DND-41 (cell line): ENCODE measurements around the gene SDHA.
"Not testable (repeated sequence)": the region's sequence is repeated elsewhere in the genome, so short reads cannot be mapped to it uniquely, and the experiment has no call there.

Experiments used
- EZH2 ChIP-seq: IDR thresholded peaks from 3 replicates; pipeline ENCODE4 v1.6.1; 2012; ENCODE audit warnings: borderline replicate concordance, low read depth, mild to moderate bottlenecking, moderate library complexity, low read length, inconsistent platforms; ENCODE audit not compliant: severe bottlenecking
- TF ChIP-seq, protein P1 (sequence below): IDR thresholded peaks from 2 replicates; pipeline ENCODE4 v1.5.1; 2012; ENCODE audit warnings: borderline replicate concordance, low read length, moderate library complexity, mild to moderate bottlenecking; ENCODE audit not compliant: poor library complexity, severe bottlenecking; ENCODE audit errors: extremely low read depth

DNA sequence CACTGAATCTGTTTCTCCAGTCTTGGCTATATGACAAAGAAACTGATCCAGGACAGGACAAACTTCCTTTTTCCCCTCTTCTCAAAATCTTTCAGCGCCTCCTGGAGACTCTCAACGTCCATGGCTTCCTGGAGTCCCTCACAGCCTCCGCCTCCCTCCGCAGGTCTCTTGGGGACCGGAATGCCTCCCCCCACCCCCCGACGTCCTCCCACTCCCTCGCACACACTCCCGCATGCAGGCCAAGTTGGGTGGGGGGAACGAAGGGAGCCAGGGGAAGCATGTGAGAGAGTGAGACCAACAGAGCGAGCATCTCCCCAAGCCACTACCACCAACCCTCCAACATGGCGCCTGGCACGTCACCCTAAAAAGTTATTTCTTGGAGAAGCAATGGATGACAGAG, 72.1 kb downstream of the SDHA start:
- TF ChIP-seq, protein P1, sequence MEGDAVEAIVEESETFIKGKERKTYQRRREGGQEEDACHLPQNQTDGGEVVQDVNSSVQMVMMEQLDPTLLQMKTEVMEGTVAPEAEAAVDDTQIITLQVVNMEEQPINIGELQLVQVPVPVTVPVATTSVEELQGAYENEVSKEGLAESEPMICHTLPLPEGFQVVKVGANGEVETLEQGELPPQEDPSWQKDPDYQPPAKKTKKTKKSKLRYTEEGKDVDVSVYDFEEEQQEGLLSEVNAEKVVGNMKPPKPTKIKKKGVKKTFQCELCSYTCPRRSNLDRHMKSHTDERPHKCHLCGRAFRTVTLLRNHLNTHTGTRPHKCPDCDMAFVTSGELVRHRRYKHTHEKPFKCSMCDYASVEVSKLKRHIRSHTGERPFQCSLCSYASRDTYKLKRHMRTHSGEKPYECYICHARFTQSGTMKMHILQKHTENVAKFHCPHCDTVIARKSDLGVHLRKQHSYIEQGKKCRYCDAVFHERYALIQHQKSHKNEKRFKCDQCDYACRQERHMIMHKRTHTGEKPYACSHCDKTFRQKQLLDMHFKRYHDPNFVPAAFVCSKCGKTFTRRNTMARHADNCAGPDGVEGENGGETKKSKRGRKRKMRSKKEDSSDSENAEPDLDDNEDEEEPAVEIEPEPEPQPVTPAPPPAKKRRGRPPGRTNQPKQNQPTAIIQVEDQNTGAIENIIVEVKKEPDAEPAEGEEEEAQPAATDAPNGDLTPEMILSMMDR = not testable (repeated sequence)
- TF ChIP-seq EZH2 = not testable (repeated sequence)
